IPS-18a (cell line): ENCODE results near the gene PRKD2.

ENCODE experiments used
- H3K27ac ChIP-seq: one replicate; pipeline ENCODE4 v1.5.1; 2013; ENCODE audit warnings: low read length
- H3K27me3 ChIP-seq: one replicate; pipeline ENCODE4 v1.6.1; 2013; ENCODE audit warnings: mild to moderate bottlenecking, low read length; ENCODE audit not compliant: control insufficient read depth, insufficient read depth
- H3K36me3 ChIP-seq: one replicate; pipeline ENCODE4 v1.6.1; 2013; ENCODE audit warnings: low read depth, low read length; ENCODE audit not compliant: control insufficient read depth
- H3K4me1 ChIP-seq: one replicate; pipeline ENCODE4 v1.6.1; 2013; ENCODE audit warnings: low read depth, low read length; ENCODE audit not compliant: control insufficient read depth
- H3K4me3 ChIP-seq: one replicate; pipeline ENCODE4 v1.5.1; 2013; ENCODE audit warnings: low read length
- H3K9ac ChIP-seq: one replicate; pipeline ENCODE4 v1.6.1; 2013; ENCODE audit warnings: mild to moderate bottlenecking, low read length, moderate library complexity
- H3K9me3 ChIP-seq: one replicate; pipeline ENCODE4 v1.6.1; 2013; ENCODE audit warnings: low read depth, low read length; ENCODE audit not compliant: control insufficient read depth

The PRKD2 gene

GRCh38 chr19:46648060-46648960, 68.6 kb downstream of the PRKD2 start:
- Histone ChIP-seq H3K4me1 (no peaks in the 10 kb centered on the region), H3K27ac (no peak overlapping the region), H3K9me3 (no peaks in the 10 kb centered on the region), H3K9ac (no peak overlapping the region), H3K27me3 (peaks cover 54% of the 10 kb centered on the region), H3K36me3 (no peaks in the 10 kb centered on the region), H3K4me3 (no peak overlapping the region)

- H3K27ac ChIP-seq, result no peak overlapping the region
- H3K36me3 ChIP-seq, result no peaks in the 10 kb centered on the region
- H3K9me3 ChIP-seq, result no peaks in the 10 kb centered on the region
- no peak overlapping the region for H3K9ac ChIP-seq
- no peak overlapping the region for H3K4me3 ChIP-seq
- H3K27me3 ChIP-seq, result peaks cover 61% of the 10 kb centered on the region
- H3K4me1 ChIP-seq, result no peaks in the 10 kb centered on the region
These were observed 70.5 kb downstream of the PRKD2 start for GRCh38 chr19:46646402-46646801.

GRCh38 chr19:46644720-46645119, 72.2 kb downstream of the PRKD2 start:
- Histone ChIP-seq H3K27me3 (peaks cover 66% of the 10 kb centered on the region), H3K4me1 (no peaks in the 10 kb centered on the region), H3K36me3 (no peaks in the 10 kb centered on the region), H3K9me3 (no peaks in the 10 kb centered on the region), H3K9ac (no peak overlapping the region), H3K27ac (no peak overlapping the region), H3K4me3 (no peak overlapping the region)

- no peaks in the 10 kb centered on the region for H3K4me1 ChIP-seq
- H3K9me3 ChIP-seq, result no peaks in the 10 kb centered on the region
- no peak overlapping the region for H3K27ac ChIP-seq
- no peak overlapping the region for H3K9ac ChIP-seq
- peaks cover 59% of the 10 kb centered on the region for H3K27me3 ChIP-seq
- no peaks in the 10 kb centered on the region for H3K36me3 ChIP-seq
- H3K4me3 ChIP-seq, result no peak overlapping the region
These were observed 76.3 kb downstream of the PRKD2 start for GRCh38 chr19:46640656-46641055.

GRCh38 chr19:46639358-46640182, 77.3 kb downstream of the PRKD2 start:
- Histone ChIP-seq H3K27me3 (peaks cover 62% of the 10 kb centered on the region), H3K9ac (no peak overlapping the region)

GRCh38 chr19:46637224-46637623, 79.7 kb downstream of the PRKD2 start:
- Histone ChIP-seq H3K27ac (no peak overlapping the region), H3K9me3 (no peaks in the 10 kb centered on the region), H3K9ac (no peak overlapping the region), H3K27me3 (peaks cover 77% of the 10 kb centered on the region), H3K4me1 (no peaks in the 10 kb centered on the region), H3K36me3 (no peaks in the 10 kb centered on the region), H3K4me3 (no peak overlapping the region)

More at GRCh38 chr19:46639358-46640182, 77.3 kb downstream of the PRKD2 start:
- H3K27ac ChIP-seq, result no peak overlapping the region
- H3K4me1 ChIP-seq, result no peaks in the 10 kb centered on the region
- H3K36me3 ChIP-seq, result no peaks in the 10 kb centered on the region
- H3K4me3 ChIP-seq, result peak overlapping the region; percentile 56
- H3K9me3 ChIP-seq, result no peaks in the 10 kb centered on the region

GRCh38 chr19:46635920-46636761, 80.8 kb downstream of the PRKD2 start, which contains the start of gene GNG8:
Gene GNG8 (minus strand): TSS chr19:46636202. CDS start chr19:46634682, 1,520 bp downstream.
- Histone ChIP-seq H3K9ac (no peak within 1 kb of the TSS), H3K9me3 (no peaks in the 10 kb centered on the region), H3K27me3 (peaks cover 68% of the 10 kb centered on the region), H3K27ac (no peak within 1 kb of the TSS), H3K36me3 (no peaks in the 10 kb centered on the region), H3K4me1 (peaks cover 5% of the 10 kb centered on the region), H3K4me3 (peak within 1 kb of the TSS; percentile 70)

- H3K4me3 ChIP-seq, result peak overlapping the region; percentile 70
- H3K27me3 ChIP-seq, result peaks cover 57% of the 10 kb centered on the region
- H3K9ac ChIP-seq, result no peak overlapping the region
- H3K4me1 ChIP-seq, result peaks cover 12% of the 10 kb centered on the region
- H3K36me3 ChIP-seq, result no peaks in the 10 kb centered on the region
- no peaks in the 10 kb centered on the region for H3K9me3 ChIP-seq
- H3K27ac ChIP-seq, result no peak overlapping the region
These were observed 82.2 kb downstream of the PRKD2 start for GRCh38 chr19:46634656-46635218.

- no peaks in the 10 kb centered on the region for H3K9me3 ChIP-seq
- peak overlapping the region; percentile 70 for H3K4me3 ChIP-seq
- peaks cover 56% of the 10 kb centered on the region for H3K27me3 ChIP-seq
- H3K9ac ChIP-seq, result no peak overlapping the region
- H3K36me3 ChIP-seq, result no peaks in the 10 kb centered on the region
- no peak overlapping the region for H3K27ac ChIP-seq
- peaks cover 12% of the 10 kb centered on the region for H3K4me1 ChIP-seq
These were observed 82.8 kb downstream of the PRKD2 start for GRCh38 chr19:46634045-46634655.

GRCh38 chr19:46633130-46633529, 83.8 kb downstream of the PRKD2 start:
- Histone ChIP-seq H3K4me1 (peaks cover 12% of the 10 kb centered on the region), H3K27me3 (peaks cover 52% of the 10 kb centered on the region), H3K9ac (no peak overlapping the region), H3K9me3 (no peaks in the 10 kb centered on the region), H3K4me3 (no peak overlapping the region), H3K36me3 (no peaks in the 10 kb centered on the region), H3K27ac (no peak overlapping the region)
